HG03039 (cell line): ENCODE measurements around the gene SH3GLB1.
A peak's percentile ranks its signal among the peaks of the same experiment; 100 is the strongest.
"Not testable (repeated sequence)": the region's sequence is repeated elsewhere in the genome, so short reads cannot be mapped to it uniquely, and the experiment has no call there.

ENCODE experiments used
- ATAC-seq: cut with Tn5 transposase; IDR thresholded peaks from one replicate; pipeline ENCODE4 v1.9.1; 2021; ENCODE audit warnings: mild to moderate bottlenecking, moderate library complexity; ENCODE audit not compliant: unreplicated experiment

SH3GLB1 gene

DNA sequence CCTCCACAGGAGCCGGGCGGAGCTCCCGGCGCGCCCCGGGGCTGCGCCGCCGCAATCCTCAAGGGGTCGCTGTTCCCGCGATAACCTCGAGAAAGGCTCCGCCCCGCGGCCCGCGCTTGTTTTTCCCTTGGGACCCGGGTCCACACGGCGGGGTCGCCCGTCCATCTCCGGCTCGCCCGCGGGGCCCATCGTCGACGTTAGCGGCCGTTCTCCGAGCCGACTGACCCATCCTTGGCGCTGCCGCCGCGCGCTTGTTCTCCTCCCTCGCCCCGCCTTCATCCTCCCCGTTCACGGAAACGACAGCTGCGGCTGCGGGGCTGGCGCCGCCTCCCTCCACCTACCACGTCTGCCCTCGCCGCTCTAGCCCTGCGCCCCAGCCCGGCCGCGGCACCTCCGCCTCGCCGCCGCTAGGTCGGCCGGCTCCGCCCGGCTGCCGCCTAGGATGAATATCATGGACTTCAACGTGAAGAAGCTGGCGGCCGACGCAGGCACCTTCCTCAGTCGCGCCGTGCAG, at the start of gene SH3GLB1:
Gene SH3GLB1, plus strand, starts transcription at position 119 of the 514 bp plus-strand sequence. Its CDS starts 324 bp downstream, at position 443.
- peak; percentile 86 for ATAC-seq

- not testable (repeated sequence) for ATAC-seq
Observed at GRCh38 chr1:86658381-86658780, 46.0 kb upstream of the SH3GLB1 start.

GRCh38 chr1:86666368-86666767, 38.0 kb upstream of the SH3GLB1 start:
- ATAC-seq = no peak

- ATAC-seq = no peak
Observed at GRCh38 chr1:86687595-86687994, 16.8 kb upstream of the SH3GLB1 start.

GRCh38 chr1:86692641-86693040, 11.7 kb upstream of the SH3GLB1 start:
- ATAC-seq = no peak

DNA sequence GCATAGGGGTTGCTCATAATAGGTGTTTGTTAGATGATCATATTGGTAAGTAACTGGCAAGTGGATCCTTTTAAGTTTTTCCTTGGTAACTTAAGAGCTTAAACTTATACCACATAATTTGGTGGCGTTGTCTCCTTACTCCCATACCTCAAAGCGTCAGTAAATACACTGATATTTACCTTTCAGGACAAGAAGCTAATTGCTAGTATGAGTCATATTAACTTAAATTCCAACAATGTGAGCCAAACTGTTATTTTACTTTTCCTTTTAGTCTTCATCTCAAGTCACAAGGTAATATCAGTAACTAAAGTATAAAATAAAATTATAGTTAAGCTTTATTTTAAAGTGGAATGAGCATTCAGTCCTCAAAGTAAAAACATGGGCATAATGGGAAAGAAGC, 9.0 kb upstream of the SH3GLB1 start:
- no peak for ATAC-seq

- no peak for ATAC-seq
Observed at GRCh38 chr1:86696522-86696921, 7.9 kb upstream of the SH3GLB1 start.

DNA sequence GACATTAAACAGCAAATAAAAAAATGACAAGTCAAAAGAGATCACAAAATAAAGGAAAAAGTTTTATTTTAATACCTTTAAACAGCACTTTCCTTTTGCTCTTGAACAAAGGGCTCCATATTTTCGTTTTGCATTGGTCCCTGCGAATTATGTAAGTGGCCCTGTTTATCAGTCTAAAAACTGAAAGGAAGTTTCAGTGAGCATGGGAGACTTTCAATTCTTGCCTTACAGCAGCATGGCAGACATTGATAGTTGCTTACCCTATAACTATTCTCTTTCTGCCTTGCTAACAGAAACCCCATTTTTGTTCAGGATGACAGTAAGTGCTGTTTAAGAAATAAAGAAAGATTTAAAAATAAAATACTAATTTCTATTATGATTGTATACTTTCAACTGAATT, 5.2 kb upstream of the SH3GLB1 start:
- no peak for ATAC-seq

GRCh38 chr1:86701731-86702130, 2.6 kb upstream of the SH3GLB1 start:
- no peak for ATAC-seq

- ATAC-seq = not testable (repeated sequence)
Observed at GRCh38 chr1:86702954-86703494, 1.4 kb upstream of the SH3GLB1 start.

GRCh38 chr1:86703696-86704457, 499 bp upstream of the SH3GLB1 start:
- peak; percentile 33 for ATAC-seq

DNA sequence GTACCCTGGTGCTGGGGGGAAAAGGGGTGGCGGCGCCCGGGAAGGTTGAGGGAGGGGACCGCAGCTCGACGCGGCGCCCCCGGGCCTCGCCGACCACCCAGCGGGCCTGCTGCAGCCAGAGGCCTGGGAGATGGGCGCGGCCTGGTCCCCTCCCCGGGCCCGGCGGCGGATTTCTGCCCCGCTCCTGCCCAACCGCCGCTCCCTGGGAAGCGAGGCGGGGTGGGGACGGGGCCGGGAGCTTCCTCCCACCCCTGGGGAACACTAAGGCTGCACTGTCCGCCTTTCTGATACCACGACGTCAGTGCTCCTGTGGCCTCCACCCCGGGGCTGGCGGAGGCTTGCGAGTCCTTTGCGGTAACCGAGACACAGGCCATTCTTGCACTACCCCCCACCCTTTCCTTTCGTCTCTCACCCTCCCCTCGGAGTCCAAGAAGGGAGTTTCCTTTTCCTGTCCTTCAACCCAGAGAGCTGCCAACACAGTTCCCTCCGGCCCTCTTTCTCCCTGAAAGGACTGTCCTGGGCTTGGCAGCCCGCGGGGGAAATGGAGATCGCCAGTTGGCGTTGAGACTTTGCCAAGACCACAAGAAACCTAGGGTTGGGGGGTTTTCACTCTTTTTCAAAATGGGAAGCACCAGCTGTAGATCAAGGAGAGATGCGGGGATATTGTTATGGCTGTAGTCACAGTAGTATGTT, 742 bp downstream of the SH3GLB1 start:
- peak; percentile 28 for ATAC-seq

DNA sequence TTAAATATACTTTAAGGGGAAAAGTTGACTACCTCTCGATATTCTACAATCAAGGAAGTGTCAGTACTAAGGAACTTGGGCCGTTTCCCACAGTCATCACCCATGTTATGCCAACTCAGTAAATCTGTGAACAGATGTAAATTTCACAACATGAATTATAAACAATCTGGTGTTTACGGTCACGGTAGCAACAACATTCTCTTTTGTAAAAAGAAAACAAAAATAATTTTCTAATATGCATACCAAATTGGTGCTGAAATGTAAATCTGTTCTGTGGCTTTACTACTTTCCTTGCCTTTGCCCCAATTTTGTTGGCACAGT, 1.2 kb downstream of the SH3GLB1 start:
- ATAC-seq = no peak

GRCh38 chr1:86706018-86706635, 1.8 kb downstream of the SH3GLB1 start:
- no peak for ATAC-seq

DNA sequence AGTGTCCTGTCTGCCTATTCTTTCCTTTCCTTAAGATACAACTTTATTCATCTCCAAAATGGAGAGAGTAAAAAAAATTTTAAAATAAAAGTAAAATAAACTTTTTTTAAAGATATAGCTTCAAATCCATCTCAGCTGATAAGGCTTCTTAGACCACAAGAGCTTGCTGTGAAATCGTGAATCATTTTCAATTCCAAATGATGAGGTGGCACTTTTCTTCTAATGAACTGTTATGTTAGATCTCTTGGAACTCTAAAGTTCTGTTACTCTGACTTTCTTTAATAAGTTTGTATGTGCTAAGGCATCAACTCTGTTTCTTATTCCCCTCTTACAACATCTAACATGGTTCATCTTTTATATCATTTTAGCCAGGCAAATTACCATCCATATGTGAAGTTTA, 4.5 kb downstream of the SH3GLB1 start:
- ATAC-seq = no peak

- ATAC-seq = no peak
Observed at GRCh38 chr1:86712088-86712860, 7.9 kb downstream of the SH3GLB1 start.

DNA sequence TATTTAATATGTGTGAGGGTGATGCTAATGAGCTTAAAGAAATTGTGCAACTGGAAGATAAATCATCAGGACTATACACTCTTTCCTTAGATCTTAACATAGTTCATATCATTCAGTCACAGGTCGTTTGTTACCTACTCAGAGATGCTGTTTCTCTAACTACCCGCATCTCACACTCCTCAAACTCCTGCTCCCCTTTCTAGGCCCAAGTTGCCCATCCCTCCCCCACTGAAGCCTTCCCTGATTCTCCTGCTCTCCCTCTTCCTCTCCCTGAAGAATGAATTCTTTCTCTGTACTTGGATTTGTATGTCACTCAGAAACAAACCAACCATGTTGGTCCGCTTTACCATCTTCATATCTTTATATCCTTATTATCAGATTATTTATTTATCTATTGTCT, 9.1 kb downstream of the SH3GLB1 start:
- ATAC-seq = no peak

DNA sequence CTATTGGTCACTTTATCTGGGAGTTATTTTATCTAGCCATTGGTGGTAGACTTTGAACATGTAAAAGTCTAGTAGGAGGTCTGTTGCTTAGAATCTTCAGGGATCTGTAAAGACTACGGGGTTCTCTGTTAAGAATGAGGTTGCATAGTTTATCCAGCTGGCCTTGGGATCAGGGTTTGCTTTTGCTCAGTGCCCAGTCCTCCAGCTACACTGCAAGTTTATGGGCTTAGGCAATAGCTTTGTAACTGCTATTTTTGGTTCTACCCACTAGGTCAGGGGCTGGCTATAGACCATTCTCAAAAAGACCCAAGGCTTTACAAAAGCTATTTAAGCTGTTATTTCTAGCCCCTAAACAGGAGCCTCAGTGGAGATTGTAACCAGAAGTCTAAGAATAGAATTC, 9.8 kb downstream of the SH3GLB1 start:
- no peak for ATAC-seq

DNA sequence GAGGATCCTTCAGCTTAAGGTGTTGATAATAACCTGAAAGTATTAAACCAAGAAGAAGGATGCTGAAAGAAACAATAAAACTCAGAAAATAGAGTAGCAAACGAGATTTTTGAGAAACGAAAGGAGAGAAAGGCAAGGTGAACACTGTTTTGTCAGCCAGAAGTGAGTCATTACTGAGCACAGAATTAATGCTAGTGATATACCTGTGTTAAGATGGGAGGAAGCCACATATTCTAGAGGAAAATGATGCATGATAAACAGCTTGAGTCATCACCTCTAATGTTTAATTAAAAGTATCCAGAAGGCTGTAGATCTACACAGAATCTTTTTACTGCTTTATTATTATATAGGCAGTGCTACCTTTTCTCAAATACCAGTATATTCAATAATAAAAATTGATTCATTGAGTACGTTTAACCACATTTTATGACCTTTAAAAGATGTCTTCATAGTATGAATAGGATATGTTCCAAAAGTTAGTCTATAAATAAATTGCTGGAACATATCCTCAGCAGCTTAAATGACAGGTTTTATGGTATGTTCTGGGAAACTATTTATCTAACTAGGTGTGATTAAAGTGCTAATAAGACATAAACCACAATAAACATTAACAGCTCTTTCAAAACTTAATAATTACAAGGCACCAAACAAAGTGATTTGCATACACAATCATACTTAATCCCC, 10.3 kb downstream of the SH3GLB1 start:
- ATAC-seq = no peak

- no peak for ATAC-seq
Observed at GRCh38 chr1:86718786-86719185, 14.4 kb downstream of the SH3GLB1 start.
